ENCODE data around the gene SELE. TPM values are rescaled to one million over a fixed set of nuclear protein-coding genes. Genes with fewer than 3 reads are reported as not detected.

The SELE gene
- total RNA-seq, 2 donors from 2014 or later = 0.11 to 0.94 TPM

- TF ChIP-seq, protein P1, sequence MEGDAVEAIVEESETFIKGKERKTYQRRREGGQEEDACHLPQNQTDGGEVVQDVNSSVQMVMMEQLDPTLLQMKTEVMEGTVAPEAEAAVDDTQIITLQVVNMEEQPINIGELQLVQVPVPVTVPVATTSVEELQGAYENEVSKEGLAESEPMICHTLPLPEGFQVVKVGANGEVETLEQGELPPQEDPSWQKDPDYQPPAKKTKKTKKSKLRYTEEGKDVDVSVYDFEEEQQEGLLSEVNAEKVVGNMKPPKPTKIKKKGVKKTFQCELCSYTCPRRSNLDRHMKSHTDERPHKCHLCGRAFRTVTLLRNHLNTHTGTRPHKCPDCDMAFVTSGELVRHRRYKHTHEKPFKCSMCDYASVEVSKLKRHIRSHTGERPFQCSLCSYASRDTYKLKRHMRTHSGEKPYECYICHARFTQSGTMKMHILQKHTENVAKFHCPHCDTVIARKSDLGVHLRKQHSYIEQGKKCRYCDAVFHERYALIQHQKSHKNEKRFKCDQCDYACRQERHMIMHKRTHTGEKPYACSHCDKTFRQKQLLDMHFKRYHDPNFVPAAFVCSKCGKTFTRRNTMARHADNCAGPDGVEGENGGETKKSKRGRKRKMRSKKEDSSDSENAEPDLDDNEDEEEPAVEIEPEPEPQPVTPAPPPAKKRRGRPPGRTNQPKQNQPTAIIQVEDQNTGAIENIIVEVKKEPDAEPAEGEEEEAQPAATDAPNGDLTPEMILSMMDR (IDR thresholded peaks at IDR 0.05) = no peak
- Histone ChIP-seq H3K9me3 (no peaks in the 10 kb centered on the region), H3K36me3 (no peaks in the 10 kb centered on the region), H3K4me1 (peaks cover 0 to 10% of the 10 kb centered on the region in 2 donors), H3K4me3 (no peak overlapping the region), H3K27me3 (no peaks in the 10 kb centered on the region), H3K27ac (no peak overlapping the region)
- no peak for DNase-seq (ENCODE audit: low spot score)
These were observed 25.8 kb downstream of the SELE start for GRCh38 chr1:169707912-169708604.

DNA sequence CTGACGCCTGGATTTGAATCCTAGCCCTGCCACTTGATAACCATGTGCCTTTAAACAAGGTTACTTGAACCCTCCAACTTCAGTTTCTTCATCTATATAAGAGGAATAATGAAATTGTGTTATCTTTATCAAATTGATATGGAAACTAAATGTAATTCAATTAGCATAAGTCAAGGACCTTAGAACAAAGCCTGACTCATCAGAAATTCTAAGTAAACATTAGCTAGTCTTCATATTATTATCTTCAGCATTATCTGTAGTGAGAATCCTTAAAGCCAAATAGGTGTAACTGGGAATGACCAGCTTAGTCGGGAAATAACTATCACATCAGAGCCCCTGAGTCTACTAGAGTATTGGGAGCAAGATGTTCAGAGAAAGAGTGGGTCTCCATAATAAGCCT lies 29.1 kb downstream of the SELE start:
- no peaks in the 10 kb centered on the region for H3K27me3 ChIP-seq

GRCh38 chr1:169701261-169702005 lies 32.4 kb downstream of the SELE start:
- Histone ChIP-seq H3K9me3 (no peaks in the 10 kb centered on the region), H3K36me3 (no peaks in the 10 kb centered on the region), H3K27ac (no peak overlapping the region), H3K4me1 (no peaks in the 10 kb centered on the region), H3K4me3 (no peak overlapping the region), H3K27me3 (no peaks in the 10 kb centered on the region)
- no peak for DNase-seq (ENCODE audit: low spot score)
- TF ChIP-seq, protein P1 (IDR thresholded peaks at IDR 0.05) = no peak

More for the DNA sequence above, 29.1 kb downstream of the SELE start:
- DNase-seq (ENCODE audit: low spot score) = no peak
- TF ChIP-seq, protein P1 (IDR thresholded peaks at IDR 0.05) = no peak
- Histone ChIP-seq H3K4me1 (no peaks in the 10 kb centered on the region), H3K4me3 (no peak overlapping the region), H3K27ac (no peak overlapping the region), H3K9me3 (no peaks in the 10 kb centered on the region), H3K36me3 (no peaks in the 10 kb centered on the region)

- no peaks in the 10 kb centered on the region for H3K27me3 ChIP-seq
- no peaks in the 10 kb centered on the region for H3K9me3 ChIP-seq
- no peaks in the 10 kb centered on the region for H3K4me1 ChIP-seq
- TF ChIP-seq, protein P1 (IDR thresholded peaks at IDR 0.05) = no peak
- no peak overlapping the region for H3K4me3 ChIP-seq
- no peak overlapping the region for H3K27ac ChIP-seq
- H3K36me3 ChIP-seq = no peaks in the 10 kb centered on the region
- DNase-seq (ENCODE audit: low spot score) = no peak
These were observed 34.2 kb downstream of the SELE start for GRCh38 chr1:169699707-169700106.

DNA sequence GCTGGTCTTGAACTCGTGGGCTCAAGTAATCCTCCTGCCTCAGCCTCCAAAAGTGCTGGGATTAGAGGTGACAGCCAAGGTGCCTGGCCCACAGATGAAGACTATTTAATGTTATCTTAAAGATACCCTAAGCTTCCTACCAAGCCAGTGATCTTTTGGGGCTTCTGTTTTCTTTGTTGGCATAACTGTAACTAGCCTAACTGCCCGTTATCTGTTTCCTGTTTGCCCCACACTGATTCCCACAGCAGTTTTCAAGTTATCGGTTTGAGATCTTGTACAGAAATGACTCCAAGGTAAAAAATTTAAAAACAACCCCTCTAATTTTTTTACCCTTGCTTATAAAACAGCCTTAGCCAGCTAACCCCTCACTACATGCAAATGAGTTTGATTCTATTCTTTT lies 34.9 kb downstream of the SELE start:
- no peak overlapping the region for H3K27ac ChIP-seq
- no peaks in the 10 kb centered on the region for H3K4me1 ChIP-seq
- DNase-seq (ENCODE audit: low spot score) = no peak
- no peak overlapping the region for H3K4me3 ChIP-seq
- H3K36me3 ChIP-seq = no peaks in the 10 kb centered on the region
- H3K27me3 ChIP-seq = no peaks in the 10 kb centered on the region
- H3K9me3 ChIP-seq = no peaks in the 10 kb centered on the region
- TF ChIP-seq, protein P1 (IDR thresholded peaks at IDR 0.05) = no peak

Data from right atrium auricular region (tissue), 2 donors.